Right lobe of liver (tissue), 6 donors: ENCODE results near the gene LONRF2. TPM values are rescaled to one million over a fixed set of nuclear protein-coding genes. Genes with fewer than 3 reads are reported as not detected.
A peak's percentile ranks its signal among the peaks of the same experiment; 100 is the strongest.
"Not testable (repeated sequence)": the region's sequence is repeated elsewhere in the genome, so short reads cannot be mapped to it uniquely, and the experiment has no call there.

ENCODE experiments used
- ATAC-seq, 4 donors: fragments of 200-7000 bp; cut with Tn5 transposase; one replicate each; pipeline ENCODE4 v1.9.1; 2020; ENCODE audit warnings: mild to moderate bottlenecking in 4 of 4, moderate library complexity in 4 of 4
- DNase-seq, 3 donors: peaks; one replicate each; pipeline ENCODE4 v3.0.0-alpha.2; 2020
- H3K27ac ChIP-seq, 3 donors: fragments of 200-600 bp; one replicate each; pipeline ENCODE4 v1.8.0; 2022
- H3K27me3 ChIP-seq, 2 donors: fragments of 200-600 bp; one replicate each; pipeline ENCODE4 v1.8.0; 2022
- H3K36me3 ChIP-seq, 4 donors: fragments of 200-600 bp; sonication (generic) in 1 of 4; one replicate each; pipeline versions ENCODE4 v1.5.1 to v1.8.0; 2017 to 2022; ENCODE audit warnings: control low read depth in 1 of 4
- H3K4me1 ChIP-seq, 4 donors: fragments of 200-600 bp; sonication (generic) in 1 of 4; one replicate each; pipeline versions ENCODE4 v1.5.1 to v1.8.0; 2017 to 2022; ENCODE audit warnings: control low read depth in 1 of 4
- H3K4me3 ChIP-seq, 3 donors: fragments of 200-600 bp; one replicate each; pipeline ENCODE4 v1.8.0; 2022
- H3K9me3 ChIP-seq, 4 donors: fragments of 200-600 bp; sonication (generic) in 1 of 4; one replicate each; pipeline versions ENCODE4 v1.5.1 to v1.8.0; 2017 to 2022; ENCODE audit warnings: control low read depth in 1 of 4
- CTCF ChIP-seq, 4 donors: fragments of 200-600 bp in 3 of 4; fragments of 450-650 bp in 1 of 4; IDR thresholded peaks; one replicate each; pipeline versions ENCODE4 v1.5.1 to v1.8.0; 2016 to 2022; ENCODE audit warnings: antibody characterized with exemption in 4 of 4, mild to moderate bottlenecking in 2 of 4
- POLR2A ChIP-seq: fragments of 450-650 bp; IDR thresholded peaks from one replicate; pipeline ENCODE4 v1.6.1; 2017; ENCODE audit warnings: antibody characterized with exemption, mild to moderate bottlenecking
- WGBS: methylation state at CpG from one replicate; pipeline ENCODE4 v1.1.6; 2018; ENCODE audit warnings: low coverage, low lambda C conversion rate; ENCODE audit not compliant: insufficient coverage; ENCODE audit errors: missing lambda C conversion rate; 5-methylcytosine and 5-hydroxymethylcytosine counted together
- intact Hi-C, 2 donors: fragments of 100-400 bp; cut with DNase I; formaldehyde crosslinking; loops; one replicate each; pipeline versions ENCODE4 v1.11.2 to v1.14.1; 2022
- total RNA-seq, 6 experiments: library from RNA; depleted of rRNA in 2 of 6; stranded (reverse); fragments of >200 nt in 2 of 6; fragmentation: NEBNext Ultra II Directional in 3 of 6; extraction: Animal tissue kit (Norgen Biotek cat#: 25700) in 3 of 6; gene quantifications; one replicate each; pipeline versions ENCODE4 v1.1.0 to v1.2.4, GENCODE V29; 2016 to 2023
- donor health status: DM: no; HTN: yes; CAD: no.
- donor health status: DM: no; HTN: no; CAD: no.
- donor health status: DM: no; HTN: no; CAD: no.
- donor health status: DM: no; HTN: yes; CAD: no.
- donor health status: DM: no; HTN: yes; CAD: no.

LONRF2 gene
- total RNA-seq, 6 experiments from 2014 or later, result 0.51 to 2.5 (median 1.7) TPM

GRCh38 chr2:100253786-100254185, 68.5 kb downstream of the LONRF2 start:
- Histone ChIP-seq H3K9me3 (no peaks in the 10 kb centered on the region), H3K36me3 (no peaks in the 10 kb centered on the region), H3K27ac (no peak overlapping the region), H3K27me3 (no peaks in the 10 kb centered on the region), H3K4me3 (no peak overlapping the region), H3K4me1 (no peaks in the 10 kb centered on the region)
- DNase-seq, result no peak
- TF ChIP-seq POLR2A, result no peak
- TF ChIP-seq CTCF (IDR thresholded peaks at IDR 0.05), result no peak
- WGBS, result 98% methylated on average over 5 of the region's 5 CpGs
- ATAC-seq, result no peak
- intact Hi-C loops, result loop anchor here in 1 of 2 donors (10.0 kb wide), 1 partner anchor 699 kb away; no protein-coding TSS in a partner anchor

- H3K27me3 ChIP-seq, result no peaks in the 10 kb centered on the region
- intact Hi-C loops, result loop anchor here in 1 of 2 donors (10.0 kb wide), 1 partner anchor 698 kb away; no protein-coding TSS in a partner anchor
Observed at GRCh38 chr2:100252811-100253698, 69.2 kb downstream of the LONRF2 start.

GRCh38 chr2:100250645-100251044, 71.7 kb downstream of the LONRF2 start:
- Histone ChIP-seq H3K4me3 (no peak overlapping the region), H3K4me1 (no peaks in the 10 kb centered on the region), H3K27me3 (no peaks in the 10 kb centered on the region), H3K27ac (no peak overlapping the region), H3K36me3 (no peaks in the 10 kb centered on the region), H3K9me3 (no peaks in the 10 kb centered on the region)
- WGBS, result 86% methylated on average over 7 of the region's 9 CpGs
- DNase-seq (no peak), ATAC-seq (no peak)
- intact Hi-C loops, result loop anchor here in 1 of 2 donors (10.0 kb wide), 1 partner anchor 696 kb away; no protein-coding TSS in a partner anchor
- TF ChIP-seq POLR2A, result no peak
- TF ChIP-seq CTCF (IDR thresholded peaks at IDR 0.05), result no peak

More at GRCh38 chr2:100252811-100253698, 69.2 kb downstream of the LONRF2 start:
- Histone ChIP-seq H3K4me1 (no peaks in the 10 kb centered on the region), H3K27ac (no peak overlapping the region), H3K36me3 (no peaks in the 10 kb centered on the region), H3K9me3 (no peaks in the 10 kb centered on the region), H3K4me3 (peak overlapping the region in 1 of 3 donors; percentile 31)
- TF ChIP-seq CTCF (IDR thresholded peaks at IDR 0.05), result no peak
- no peak for TF ChIP-seq POLR2A
- WGBS, result 91% methylated on average over 7 of the region's 17 CpGs
- ATAC-seq (peak; percentile 80 to 87 (median 84)), DNase-seq (peak; percentile 60 to 73 (median 62))

- no peak overlapping the region for H3K27ac ChIP-seq
- H3K9me3 ChIP-seq, result no peaks in the 10 kb centered on the region
- no peak overlapping the region for H3K4me3 ChIP-seq
- ATAC-seq, result no peak
- no peaks in the 10 kb centered on the region for H3K4me1 ChIP-seq
- intact Hi-C loops, result loop anchor here (10.0 kb wide), 1 partner anchor 434 kb away; no protein-coding TSS in a partner anchor
- no peaks in the 10 kb centered on the region for H3K36me3 ChIP-seq
- 89% methylated on average over 5 of the region's 5 CpGs for WGBS
- DNase-seq, result no peak
- no peaks in the 10 kb centered on the region for H3K27me3 ChIP-seq
- TF ChIP-seq POLR2A (no peak), CTCF (IDR thresholded peaks at IDR 0.05) (no peak)
Observed at GRCh38 chr2:100248971-100249370, 73.3 kb downstream of the LONRF2 start.

- not testable (repeated sequence) for DNase-seq, H3K36me3 ChIP-seq
Observed at GRCh38 chr2:100248556-100248955, 73.7 kb downstream of the LONRF2 start.

More at GRCh38 chr2:100248556-100248955, 73.7 kb downstream of the LONRF2 start:
- H3K9me3 ChIP-seq, H3K4me1 ChIP-seq, H3K27me3 ChIP-seq, H3K4me3 ChIP-seq, ATAC-seq, H3K27ac ChIP-seq: not testable (repeated sequence)
- WGBS, result 76% methylated on average over 6 of the region's 9 CpGs
- intact Hi-C loops, result loop anchor here (10.0 kb wide), 1 partner anchor 434 kb away; no protein-coding TSS in a partner anchor
